Panc1 (cell line): ENCODE data around the gene ZBTB20. TPM values are rescaled to one million over a fixed set of nuclear protein-coding genes. Genes with fewer than 3 reads are reported as not detected.

ENCODE experiments used
- ATAC-seq: fragments of 200-7000 bp; cut with Tn5 transposase; 2 replicates; pipeline ENCODE4 v1.9.1; 2020; ENCODE audit warnings: mild to moderate bottlenecking, moderate library complexity
- BruUV-seq: library from RNA; stranded (reverse); fragments of 400-500 nt; replicated peaks from 2 replicates; lab custom pipeline; 2021; lab: Mats Ljungman, UMichigan
- CTCF ChIA-PET: fragments of 300-600 bp; sonication (Branson Sonifier 250); formaldehyde crosslinking; loops from one replicate; lab custom pipeline; 2022; ENCODE audit warnings: antibody characterized with exemption; lab: Charles Lee
- POLR2A ChIA-PET: fragments of 300-600 bp; sonication (Branson Sonifier 250); formaldehyde crosslinking; loops from one replicate; lab custom pipeline; 2022; ENCODE audit warnings: antibody characterized with exemption; lab: Charles Lee
- DNase-seq: peaks from one replicate; pipeline ENCODE4 v3.0.0-alpha.2; 2010; ENCODE audit warnings: low read depth, low spot score
- H3K27ac ChIP-seq: 2 replicates; pipeline ENCODE4 v1.5.1; 2011; ENCODE audit warnings: mild to moderate bottlenecking, low read length, inconsistent platforms
- H3K27me3 ChIP-seq: fragments of 200-500 bp; sonication (Bioruptor generic); 2 replicates; pipeline ENCODE4 v1.6.0; 2014; ENCODE audit warnings: low read length, inconsistent platforms; ENCODE audit not compliant: control insufficient read depth, insufficient read depth
- H3K36me3 ChIP-seq: fragments of 200-500 bp; sonication (Bioruptor generic); 2 replicates; pipeline ENCODE4 v1.5.1; 2014; ENCODE audit warnings: inconsistent platforms, mild to moderate bottlenecking, low read length, moderate library complexity; ENCODE audit not compliant: control insufficient read depth, insufficient read depth
- H3K4me1 ChIP-seq: 2 replicates; pipeline ENCODE4 v1.5.1; 2011; ENCODE audit warnings: inconsistent platforms, mild to moderate bottlenecking, low read length, moderate library complexity; ENCODE audit not compliant: control insufficient read depth, insufficient read depth
- H3K4me3 ChIP-seq, 2 experiments: 2 replicates each; pipeline ENCODE4 v1.5.1; 2011 to 2012; ENCODE audit warnings: low read depth in 2 of 2, low read length in 2 of 2, mild to moderate bottlenecking in 2 of 2, inconsistent platforms in 1 of 2, moderate library complexity in 1 of 2
- H3K9me3 ChIP-seq: fragments of 200-500 bp; sonication (Bioruptor generic); 2 replicates; pipeline ENCODE4 v1.5.1; 2014; ENCODE audit warnings: low read depth, mild to moderate bottlenecking, inconsistent platforms, low read length, moderate library complexity; ENCODE audit not compliant: control insufficient read depth, insufficient read depth
- CTCF ChIP-seq: fragments of 450-650 bp; IDR thresholded peaks from 2 replicates; pipeline ENCODE4 v1.5.1; 2017; ENCODE audit warnings: mild to moderate bottlenecking
- POLR2AphosphoS5 ChIP-seq: IDR thresholded peaks from 2 replicates; pipeline ENCODE4 v1.6.1; 2012; ENCODE audit warnings: mild to moderate bottlenecking, low read depth, low read length, moderate library complexity
- REST ChIP-seq, 2 experiments: IDR thresholded peaks; 2 replicates each; pipeline ENCODE4 v1.6.1; 2011 to 2012; ENCODE audit warnings: low read depth in 2 of 2, control low read depth in 1 of 2, low read length in 1 of 2, mild to moderate bottlenecking in 1 of 2, moderate library complexity in 1 of 2; ENCODE audit not compliant: insufficient read depth in 1 of 2
- SIN3A ChIP-seq: IDR thresholded peaks from 2 replicates; pipeline ENCODE4 v1.6.1; 2012; ENCODE audit warnings: low read depth, mild to moderate bottlenecking, low read length, moderate library complexity, borderline replicate concordance; ENCODE audit not compliant: insufficient read depth
- TCF7L2 ChIP-seq: IDR thresholded peaks from 2 replicates; pipeline ENCODE4 v1.6.1; 2011; ENCODE audit warnings: mild to moderate bottlenecking, low read depth, low read length, inconsistent platforms
- in situ Hi-C: cut with HindIII; loops from 2 replicates; pipeline ENCODE4 v1.10.0; 2016; ENCODE audit warnings: low sequenced_read_pairs, low pct_unique_long_range_greater_than_20kb
- intact Hi-C: fragments of 100-400 bp; cut with micrococcal nuclease; formaldehyde crosslinking; loops from one replicate; pipeline ENCODE4 v1.10.0; 2022; ENCODE audit not compliant: unreplicated experiment
- total RNA-seq: library from RNA; stranded (reverse); gene quantifications from one replicate; pipeline ENCODE4 v1.2.1, GENCODE V29; 2021; ENCODE audit not compliant: unreplicated experiment

ZBTB20 gene
- total RNA-seq, 1 experiment from 2014 or later: 4.1 TPM

GRCh38 chr3:115081444-115081843, 65.6 kb downstream of the ZBTB20 start:
- in situ Hi-C loops: no loop called here
- no peak overlapping the region for H3K4me3 ChIP-seq
- BruUV-seq: no TSS peak

GRCh38 chr3:115077501-115078250, 69.4 kb downstream of the ZBTB20 start:
- TF ChIP-seq SIN3A: no peak
- TF ChIP-seq CTCF: no peak
- TF ChIP-seq POLR2AphosphoS5: no peak
- TF ChIP-seq REST (IDR thresholded peaks at IDR 0.05; ENCODE audit: insufficient read depth in 1 of 2, low read depth in 2 of 2, low read length in 1 of 2): no peak
- TF ChIP-seq TCF7L2: no peak
- CTCF ChIA-PET: no interaction called here
- in situ Hi-C loops: no loop called here
- no peak for DNase-seq
- Histone ChIP-seq H3K27ac (no peak overlapping the region), H3K27me3 (no peaks in the 10 kb centered on the region), H3K9me3 (no peaks in the 10 kb centered on the region), H3K4me1 (no peaks in the 10 kb centered on the region), H3K4me3 (no peak overlapping the region), H3K36me3 (no peaks in the 10 kb centered on the region)
- intact Hi-C loops: no loop called here
- POLR2A ChIA-PET: no interaction called here
- no peak for ATAC-seq
- no TSS peak for BruUV-seq

More at GRCh38 chr3:115081444-115081843, 65.6 kb downstream of the ZBTB20 start:
- POLR2A ChIA-PET: no interaction called here
- CTCF ChIA-PET: no interaction called here
- Histone ChIP-seq H3K36me3 (no peaks in the 10 kb centered on the region), H3K9me3 (no peaks in the 10 kb centered on the region), H3K27me3 (no peaks in the 10 kb centered on the region), H3K27ac (no peak overlapping the region), H3K4me1 (no peaks in the 10 kb centered on the region)
- TF ChIP-seq SIN3A (no peak), POLR2AphosphoS5 (no peak), REST (IDR thresholded peaks at IDR 0.05; ENCODE audit: insufficient read depth in 1 of 2, low read depth in 2 of 2, low read length in 1 of 2) (no peak), CTCF (no peak), TCF7L2 (no peak)
- ATAC-seq: no peak
- no peak for DNase-seq
- intact Hi-C loops: no loop called here
